Fibroblast of lung (primary cell): ENCODE data around the gene RASSF10.

ENCODE experiments used
- EZH2 ChIP-seq: IDR thresholded peaks from 2 replicates; pipeline ENCODE4 v1.5.1; 2012; ENCODE audit warnings: low read length, control low read depth, mild to moderate bottlenecking; ENCODE audit errors: missing control alignments
- TF ChIP-seq, protein P1 (sequence below), 2 donors: IDR thresholded peaks in 1 of 2; conservative IDR thresholded peaks in 1 of 2; 1 replicate in 1 of 2; 2 replicates in 1 of 2; pipeline ENCODE4 v1.5.1; 2011 to 2012; ENCODE audit warnings: low read length in 2 of 2, control low read depth in 1 of 2, inconsistent platforms in 1 of 2, low read depth in 1 of 2, mild to moderate bottlenecking in 1 of 2

DNA sequence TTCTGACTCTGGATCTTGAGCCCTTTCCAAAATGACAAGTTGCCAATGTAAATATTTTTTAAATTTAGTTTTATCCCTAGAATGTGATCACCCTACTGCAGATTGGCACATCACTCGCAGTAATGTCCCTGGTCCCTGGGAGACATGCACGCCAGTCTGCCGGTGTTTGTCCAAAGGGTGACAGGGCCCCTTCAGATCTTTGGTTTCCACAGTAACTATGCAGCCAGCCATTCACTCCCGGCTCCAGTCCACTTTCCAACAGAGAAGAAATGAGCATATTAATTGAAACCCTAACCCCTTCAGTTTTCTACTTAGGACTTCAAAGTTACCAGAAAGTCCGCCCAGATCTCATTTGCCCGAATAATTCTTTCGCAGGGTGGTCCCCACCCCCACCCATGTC, 25.8 kb upstream of the RASSF10 start:
- TF ChIP-seq, protein P1, sequence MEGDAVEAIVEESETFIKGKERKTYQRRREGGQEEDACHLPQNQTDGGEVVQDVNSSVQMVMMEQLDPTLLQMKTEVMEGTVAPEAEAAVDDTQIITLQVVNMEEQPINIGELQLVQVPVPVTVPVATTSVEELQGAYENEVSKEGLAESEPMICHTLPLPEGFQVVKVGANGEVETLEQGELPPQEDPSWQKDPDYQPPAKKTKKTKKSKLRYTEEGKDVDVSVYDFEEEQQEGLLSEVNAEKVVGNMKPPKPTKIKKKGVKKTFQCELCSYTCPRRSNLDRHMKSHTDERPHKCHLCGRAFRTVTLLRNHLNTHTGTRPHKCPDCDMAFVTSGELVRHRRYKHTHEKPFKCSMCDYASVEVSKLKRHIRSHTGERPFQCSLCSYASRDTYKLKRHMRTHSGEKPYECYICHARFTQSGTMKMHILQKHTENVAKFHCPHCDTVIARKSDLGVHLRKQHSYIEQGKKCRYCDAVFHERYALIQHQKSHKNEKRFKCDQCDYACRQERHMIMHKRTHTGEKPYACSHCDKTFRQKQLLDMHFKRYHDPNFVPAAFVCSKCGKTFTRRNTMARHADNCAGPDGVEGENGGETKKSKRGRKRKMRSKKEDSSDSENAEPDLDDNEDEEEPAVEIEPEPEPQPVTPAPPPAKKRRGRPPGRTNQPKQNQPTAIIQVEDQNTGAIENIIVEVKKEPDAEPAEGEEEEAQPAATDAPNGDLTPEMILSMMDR (conservative IDR thresholded peaks at IDR 0.05 in 1 of 2, IDR thresholded peaks at IDR 0.05 in 1 of 2; ENCODE audit: low read depth in 1 of 2, low read length in 2 of 2): no peak
- TF ChIP-seq EZH2: no peak
